Kidney epithelial cell (primary cell): Measurements from ENCODE around the gene ATP6V1G1. TPM values are rescaled to one million over a fixed set of nuclear protein-coding genes. Genes with fewer than 3 reads are reported as not detected.

ENCODE experiments used
- DNase-seq: peaks from one replicate; pipeline ENCODE4 v3.0.0-alpha.2; 2010; ENCODE audit warnings: low read depth
- H3K27me3 ChIP-seq: 2 replicates; pipeline ENCODE4 v1.6.0; 2011; ENCODE audit warnings: low read length; ENCODE audit not compliant: control insufficient read depth, insufficient read depth
- H3K36me3 ChIP-seq: 2 replicates; pipeline ENCODE4 v1.5.1; 2011; ENCODE audit warnings: low read length; ENCODE audit not compliant: control insufficient read depth, insufficient read depth
- H3K4me3 ChIP-seq: 2 replicates; pipeline ENCODE4 v1.5.1; 2011; ENCODE audit warnings: low read depth, mild to moderate bottlenecking, control low read depth, low read length
- CTCF ChIP-seq: IDR thresholded peaks from 2 replicates; pipeline ENCODE4 v1.5.1; 2011; ENCODE audit warnings: mild to moderate bottlenecking, moderate library complexity, low read length, control low read depth, inconsistent platforms; ENCODE audit not compliant: insufficient read depth, poor library complexity, severe bottlenecking
- total RNA-seq: library from RNA; depleted of rRNA; stranded (reverse); fragments of >200 nt; gene quantifications from 2 replicates; pipeline ENCODE4 v1.2.3, GENCODE V29; 2015

Gene ATP6V1G1
- total RNA-seq, 1 donor from 2014 or later, result 392 TPM

- Histone ChIP-seq H3K27me3 (no peaks in the 10 kb centered on the region), H3K36me3 (no peaks in the 10 kb centered on the region), H3K4me3 (no peak overlapping the region)
- no peak for TF ChIP-seq CTCF
- DNase-seq, result no peak
Observed at GRCh38 chr9:114629563-114630090, 42.1 kb downstream of the ATP6V1G1 start.

GRCh38 chr9:114631166-114631565, 43.6 kb downstream of the ATP6V1G1 start:
- no peak overlapping the region for H3K4me3 ChIP-seq
- no peaks in the 10 kb centered on the region for H3K27me3 ChIP-seq
- no peak for TF ChIP-seq CTCF
- no peaks in the 10 kb centered on the region for H3K36me3 ChIP-seq
- DNase-seq, result no peak

GRCh38 chr9:114633438-114634089, 46.0 kb downstream of the ATP6V1G1 start:
- no peak for TF ChIP-seq CTCF
- no peaks in the 10 kb centered on the region for H3K27me3 ChIP-seq
- DNase-seq, result no peak
- no peaks in the 10 kb centered on the region for H3K36me3 ChIP-seq
- H3K4me3 ChIP-seq, result no peak overlapping the region

GRCh38 chr9:114634387-114634786, 46.8 kb downstream of the ATP6V1G1 start:
- Histone ChIP-seq H3K36me3 (no peaks in the 10 kb centered on the region), H3K27me3 (no peaks in the 10 kb centered on the region), H3K4me3 (no peak overlapping the region)
- DNase-seq, result no peak
- no peak for TF ChIP-seq CTCF

- TF ChIP-seq CTCF, result no peak
Observed at GRCh38 chr9:114638404-114638803, 50.8 kb downstream of the ATP6V1G1 start.

GRCh38 chr9:114641967-114642366, 54.4 kb downstream of the ATP6V1G1 start:
- Histone ChIP-seq H3K36me3 (no peaks in the 10 kb centered on the region), H3K27me3 (no peaks in the 10 kb centered on the region), H3K4me3 (no peak overlapping the region)
- no peak for TF ChIP-seq CTCF
- no peak for DNase-seq

More at GRCh38 chr9:114638404-114638803, 50.8 kb downstream of the ATP6V1G1 start:
- Histone ChIP-seq H3K27me3 (no peaks in the 10 kb centered on the region), H3K4me3 (no peak overlapping the region), H3K36me3 (no peaks in the 10 kb centered on the region)
- DNase-seq, result no peak
